22Rv1 (cell line): ENCODE data around the gene PDAP1.

Experiments used
- ZFX ChIP-seq: fragments of 450-650 bp; IDR thresholded peaks from 2 replicates; pipeline ENCODE4 v1.6.1; 2017; ENCODE audit warnings: antibody characterized with exemption, borderline replicate concordance
- TF ChIP-seq, protein P1 (sequence below): fragments of 450-650 bp; IDR thresholded peaks from 2 replicates; pipeline ENCODE4 v1.5.1; 2017; ENCODE audit warnings: mild to moderate bottlenecking

DNA sequence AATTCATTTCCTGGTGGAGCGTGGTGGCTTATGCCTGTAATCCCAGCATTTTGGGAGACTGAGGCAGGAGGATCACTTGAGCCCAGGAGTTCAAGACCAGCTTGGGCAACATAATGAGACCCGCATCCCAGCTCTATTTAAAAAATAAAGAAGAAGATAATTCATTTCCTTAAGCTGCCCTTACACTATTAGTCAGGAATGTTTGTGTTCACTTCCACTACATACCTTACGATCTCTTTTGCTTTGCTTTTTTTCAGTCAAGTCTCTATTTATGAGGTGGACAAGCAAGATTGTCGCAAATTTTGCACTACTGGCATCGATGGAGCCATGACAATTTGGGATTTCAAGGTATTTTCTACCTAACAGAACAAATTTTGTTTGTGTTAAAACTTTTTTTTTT, 45.1 kb downstream of the PDAP1 start:
- TF ChIP-seq, protein P1, sequence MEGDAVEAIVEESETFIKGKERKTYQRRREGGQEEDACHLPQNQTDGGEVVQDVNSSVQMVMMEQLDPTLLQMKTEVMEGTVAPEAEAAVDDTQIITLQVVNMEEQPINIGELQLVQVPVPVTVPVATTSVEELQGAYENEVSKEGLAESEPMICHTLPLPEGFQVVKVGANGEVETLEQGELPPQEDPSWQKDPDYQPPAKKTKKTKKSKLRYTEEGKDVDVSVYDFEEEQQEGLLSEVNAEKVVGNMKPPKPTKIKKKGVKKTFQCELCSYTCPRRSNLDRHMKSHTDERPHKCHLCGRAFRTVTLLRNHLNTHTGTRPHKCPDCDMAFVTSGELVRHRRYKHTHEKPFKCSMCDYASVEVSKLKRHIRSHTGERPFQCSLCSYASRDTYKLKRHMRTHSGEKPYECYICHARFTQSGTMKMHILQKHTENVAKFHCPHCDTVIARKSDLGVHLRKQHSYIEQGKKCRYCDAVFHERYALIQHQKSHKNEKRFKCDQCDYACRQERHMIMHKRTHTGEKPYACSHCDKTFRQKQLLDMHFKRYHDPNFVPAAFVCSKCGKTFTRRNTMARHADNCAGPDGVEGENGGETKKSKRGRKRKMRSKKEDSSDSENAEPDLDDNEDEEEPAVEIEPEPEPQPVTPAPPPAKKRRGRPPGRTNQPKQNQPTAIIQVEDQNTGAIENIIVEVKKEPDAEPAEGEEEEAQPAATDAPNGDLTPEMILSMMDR: no peak
- no peak for TF ChIP-seq ZFX
